ENCODE data around the gene LRRC1. TPM values are rescaled to one million over a fixed set of nuclear protein-coding genes. Genes with fewer than 3 reads are reported as not detected.

The LRRC1 gene
- total RNA-seq, 1 experiment from 2014 or later = 18.1 TPM

DNA sequence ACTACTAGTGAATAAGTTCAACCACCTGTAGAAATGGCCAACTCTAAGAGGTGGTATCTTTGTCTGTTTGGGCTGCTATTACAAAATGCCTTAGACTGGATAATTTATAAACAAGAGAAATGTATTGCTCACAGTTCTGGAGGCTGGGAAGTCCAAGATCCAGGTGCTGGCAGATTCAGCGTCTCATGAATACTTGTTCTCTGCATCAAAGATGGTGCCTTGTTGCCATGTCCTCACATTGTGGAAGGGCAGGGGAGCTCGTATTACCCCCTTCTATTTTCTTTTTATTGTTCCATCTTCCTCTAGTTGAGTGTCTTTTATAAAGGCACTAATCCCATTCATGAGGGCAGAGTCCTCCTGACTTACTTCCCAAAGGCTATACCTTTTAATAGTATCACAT lies 58.0 kb downstream of the LRRC1 start:
- no peak for DNase-seq
- ChIA-PET CTCF (no interaction called here), POLR2A (ENCODE audit: unreplicated experiment) (no interaction called here)
- H4K20me1 ChIP-seq (ENCODE audit: low read length) = no peaks in the 10 kb centered on the region
- TF ChIP-seq EZH2 (IDR thresholded peaks at IDR 0.05; ENCODE audit: low read length, unreplicated experiment) (no peak), EZH2phosphoT487 (IDR thresholded peaks at IDR 0.05; ENCODE audit: borderline replicate concordance, low read length) (no peak)
- TF ChIP-seq, protein P1, sequence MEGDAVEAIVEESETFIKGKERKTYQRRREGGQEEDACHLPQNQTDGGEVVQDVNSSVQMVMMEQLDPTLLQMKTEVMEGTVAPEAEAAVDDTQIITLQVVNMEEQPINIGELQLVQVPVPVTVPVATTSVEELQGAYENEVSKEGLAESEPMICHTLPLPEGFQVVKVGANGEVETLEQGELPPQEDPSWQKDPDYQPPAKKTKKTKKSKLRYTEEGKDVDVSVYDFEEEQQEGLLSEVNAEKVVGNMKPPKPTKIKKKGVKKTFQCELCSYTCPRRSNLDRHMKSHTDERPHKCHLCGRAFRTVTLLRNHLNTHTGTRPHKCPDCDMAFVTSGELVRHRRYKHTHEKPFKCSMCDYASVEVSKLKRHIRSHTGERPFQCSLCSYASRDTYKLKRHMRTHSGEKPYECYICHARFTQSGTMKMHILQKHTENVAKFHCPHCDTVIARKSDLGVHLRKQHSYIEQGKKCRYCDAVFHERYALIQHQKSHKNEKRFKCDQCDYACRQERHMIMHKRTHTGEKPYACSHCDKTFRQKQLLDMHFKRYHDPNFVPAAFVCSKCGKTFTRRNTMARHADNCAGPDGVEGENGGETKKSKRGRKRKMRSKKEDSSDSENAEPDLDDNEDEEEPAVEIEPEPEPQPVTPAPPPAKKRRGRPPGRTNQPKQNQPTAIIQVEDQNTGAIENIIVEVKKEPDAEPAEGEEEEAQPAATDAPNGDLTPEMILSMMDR (conservative IDR thresholded peaks at IDR 0.05; ENCODE audit: low read depth, low read length) = no peak
- no peaks in the 10 kb centered on the region for H3K4me1 ChIP-seq (ENCODE audit: insufficient read depth, low read length)
- no peak overlapping the region for H3K9ac ChIP-seq (ENCODE audit: low read length)
- peaks cover 11% of the 10 kb centered on the region; the same call in 1 of the 2 replicates for H3K79me2 ChIP-seq (ENCODE audit: low read length)
- no peak for ATAC-seq
- H3K4me2 ChIP-seq (ENCODE audit: low read length) = no peak overlapping the region
- H3K27ac ChIP-seq (ENCODE audit: low read length) = no peak overlapping the region
- no peak overlapping the region for H3K4me3 ChIP-seq (ENCODE audit: low read length)
- H3K27me3 ChIP-seq (ENCODE audit: low read length) = no peaks in the 10 kb centered on the region
- H3F3A ChIP-seq (ENCODE audit: low read length, unreplicated experiment) = no peaks in the 10 kb centered on the region
- intact Hi-C loops (cut with micrococcal nuclease) = no loop called here
- no peaks in the 10 kb centered on the region for H3K9me2 ChIP-seq (replicated peaks; ENCODE audit: low read length)
- no peaks in the 10 kb centered on the region for H3K36me3 ChIP-seq (ENCODE audit: low read depth, low read length)
- no peak overlapping the region for H2AFZ ChIP-seq (ENCODE audit: low read length)
- H3K9me3 ChIP-seq (ENCODE audit: low read length) = no peaks in the 10 kb centered on the region
- no TSS peak for BruUV-seq (replicated peaks)

- TF ChIP-seq EZH2 (IDR thresholded peaks at IDR 0.05; ENCODE audit: low read length, unreplicated experiment) (no peak), EZH2phosphoT487 (IDR thresholded peaks at IDR 0.05; ENCODE audit: borderline replicate concordance, low read length) (no peak)
- TF ChIP-seq, protein P1 (conservative IDR thresholded peaks at IDR 0.05; ENCODE audit: low read depth, low read length) = no peak
- H3K4me1 ChIP-seq (ENCODE audit: insufficient read depth, low read length) = no peaks in the 10 kb centered on the region
- H3K79me2 ChIP-seq (ENCODE audit: low read length) = peaks cover 11% of the 10 kb centered on the region; the same call in 1 of the 2 replicates
- no peak overlapping the region for H3K27ac ChIP-seq (ENCODE audit: low read length)
- H3K9me3 ChIP-seq (ENCODE audit: low read length) = no peaks in the 10 kb centered on the region
- H4K20me1 ChIP-seq (ENCODE audit: low read length) = no peaks in the 10 kb centered on the region
- ChIA-PET CTCF (no interaction called here), POLR2A (ENCODE audit: unreplicated experiment) (no interaction called here)
- intact Hi-C loops (cut with micrococcal nuclease) = no loop called here
- no peaks in the 10 kb centered on the region for H3K9me2 ChIP-seq (replicated peaks; ENCODE audit: low read length)
- ATAC-seq (no peak), DNase-seq (no peak)
- H3K9ac ChIP-seq (ENCODE audit: low read length) = no peak overlapping the region
- H3K27me3 ChIP-seq (ENCODE audit: low read length) = no peaks in the 10 kb centered on the region
- BruUV-seq (replicated peaks) = no TSS peak
- no peak overlapping the region for H3K4me3 ChIP-seq (ENCODE audit: low read length)
- H3K4me2 ChIP-seq (ENCODE audit: low read length) = no peak overlapping the region
- H2AFZ ChIP-seq (ENCODE audit: low read length) = no peak overlapping the region
- no peaks in the 10 kb centered on the region for H3K36me3 ChIP-seq (ENCODE audit: low read depth, low read length)
- H3F3A ChIP-seq (ENCODE audit: low read length, unreplicated experiment) = no peaks in the 10 kb centered on the region
Measured at GRCh38 chr6:53854843-53855567, 60.2 kb downstream of the LRRC1 start.

- Histone ChIP-seq H3K27me3 (ENCODE audit: low read length) (no peaks in the 10 kb centered on the region), H3K4me1 (ENCODE audit: insufficient read depth, low read length) (no peaks in the 10 kb centered on the region), H3K4me3 (ENCODE audit: low read length) (no peak overlapping the region), H3K4me2 (ENCODE audit: low read length) (no peak overlapping the region), H3K9ac (ENCODE audit: low read length) (no peak overlapping the region), H3K9me2 (replicated peaks; ENCODE audit: low read length) (no peaks in the 10 kb centered on the region), H3K9me3 (ENCODE audit: low read length) (no peaks in the 10 kb centered on the region), H3K27ac (ENCODE audit: low read length) (no peak overlapping the region), H3K36me3 (ENCODE audit: low read depth, low read length) (no peaks in the 10 kb centered on the region), H2AFZ (ENCODE audit: low read length) (no peak overlapping the region), H4K20me1 (ENCODE audit: low read length) (no peaks in the 10 kb centered on the region), H3K79me2 (ENCODE audit: low read length) (peaks cover 11% of the 10 kb centered on the region; the same call in 1 of the 2 replicates), H3F3A (ENCODE audit: low read length, unreplicated experiment) (no peaks in the 10 kb centered on the region)
- no TSS peak for BruUV-seq (replicated peaks)
- ATAC-seq (no peak), DNase-seq (no peak)
- TF ChIP-seq, protein P1 (conservative IDR thresholded peaks at IDR 0.05; ENCODE audit: low read depth, low read length) = no peak
- no peak for TF ChIP-seq EZH2 (IDR thresholded peaks at IDR 0.05; ENCODE audit: low read length, unreplicated experiment)
- TF ChIP-seq EZH2phosphoT487 (IDR thresholded peaks at IDR 0.05; ENCODE audit: borderline replicate concordance, low read length) = no peak
- ChIA-PET POLR2A (ENCODE audit: unreplicated experiment) (no interaction called here), CTCF (no interaction called here)
- intact Hi-C loops (cut with micrococcal nuclease) = no loop called here
Measured at GRCh38 chr6:53855940-53856339, 61.1 kb downstream of the LRRC1 start.

Data from PC-3 (cell line).